Cardiac muscle cell (in vitro differentiated cells and primary cell): ENCODE data around the gene ZNF439. TPM values are rescaled to one million over a fixed set of nuclear protein-coding genes. Genes with fewer than 3 reads are reported as not detected.

Experiments
- polyA plus RNA-seq: library from polyadenylated mRNA; unstranded; fragments of >200 nt; fragmentation: Nextera tagmentation; extraction: Ambion mirVana; gene quantifications from 2 replicates; pipeline ENCODE4 v1.2.1, GENCODE V29; 2016
- total RNA-seq: library from RNA; depleted of rRNA; stranded (reverse); fragments of >200 nt; gene quantifications from 2 replicates; pipeline ENCODE4 v1.2.3, GENCODE V29; 2016

The ZNF439 gene
- total and polyA plus RNA-seq, 2 experiments from 2014 or later = 3.6 TPM; not detected in 1

Other genes starting within 250 kb of the ZNF439 start
- 6.7 and 7.6 TPM in 2 replicates for gene ZNF823, start 109.8 kb upstream of the ZNF439 start, total RNA-seq
- 4.7 and 9.4 TPM in 2 replicates for gene ZNF823, start 109.8 kb upstream of the ZNF439 start, polyA plus RNA-seq
- 4.5 and 26.9 TPM in 2 replicates for gene ZNF441, start 81.7 kb upstream of the ZNF439 start, total RNA-seq
- gene ZNF441, start 81.7 kb upstream of the ZNF439 start, polyA plus RNA-seq = 2.1 and 10.0 TPM in 2 replicates
- gene ZNF491, start 50.2 kb upstream of the ZNF439 start, total RNA-seq = 3.9 and 4.4 TPM in 2 replicates
- gene ZNF491, start 50.2 kb upstream of the ZNF439 start, polyA plus RNA-seq = 5.1 and 7.3 TPM in 2 replicates
- 5.7 and 15.5 TPM in 2 replicates for gene ZNF440, start 34.5 kb upstream of the ZNF439 start, total RNA-seq
- 5.7 and 7.0 TPM in 2 replicates for gene ZNF440, start 34.5 kb upstream of the ZNF439 start, polyA plus RNA-seq
- 19.2 and 25.3 TPM in 2 replicates for gene ZNF69, start 39.1 kb downstream of the ZNF439 start, total RNA-seq
- 12.2 and 13.6 TPM in 2 replicates for gene ZNF69, start 39.1 kb downstream of the ZNF439 start, polyA plus RNA-seq
- gene ZNF700, start 76.4 kb downstream of the ZNF439 start, total RNA-seq = 7.6 and 10.3 TPM in 2 replicates
- 3.3 and 6.9 TPM in 2 replicates for gene ZNF700, start 76.4 kb downstream of the ZNF439 start, polyA plus RNA-seq
- gene ZNF763, start 116.3 kb downstream of the ZNF439 start, total RNA-seq = 4.2 and 4.6 TPM in 2 replicates
- gene ZNF763, start 116.3 kb downstream of the ZNF439 start, polyA plus RNA-seq = 5.2 and 10.0 TPM in 2 replicates
- 9.5 and 12.0 TPM in 2 replicates for gene ZNF433, start 187.0 kb downstream of the ZNF439 start, total RNA-seq
- gene ZNF433, start 187.0 kb downstream of the ZNF439 start, polyA plus RNA-seq = 8.2 and 8.8 TPM in 2 replicates
- 0.39 TPM in 1 of 2 replicates, not detected in the other for gene ZNF878, start 204.2 kb downstream of the ZNF439 start, total RNA-seq
- gene ZNF878, start 204.2 kb downstream of the ZNF439 start, polyA plus RNA-seq = 1.0 TPM in 1 of 2 replicates, not detected in the other
- gene ZNF844, start 216.0 kb downstream of the ZNF439 start, total RNA-seq = 9.3 and 14.6 TPM in 2 replicates
- 5.8 and 9.1 TPM in 2 replicates for gene ZNF844, start 216.0 kb downstream of the ZNF439 start, polyA plus RNA-seq